Stimulated activated CD8-positive, alpha-beta memory T cell treated with anti-CD3 and anti-CD28 coated beads, Interleukin-7, amount 100 ng/mL, for 4 hours (primary cell): ENCODE results near the gene GNAO1.

ENCODE experiments used
- DNase-seq, 2 donors: peaks; one replicate each; pipeline ENCODE4 v3.0.0-alpha.2; 2020; ENCODE audit warnings: low read depth in 2 of 2

The GNAO1 gene

GRCh38 chr16:56238188-56238587, 46.9 kb downstream of the GNAO1 start:
- DNase-seq: no peak

GRCh38 chr16:56241596-56241995, 50.3 kb downstream of the GNAO1 start:
- no peak for DNase-seq

GRCh38 chr16:56242740-56243139, 51.5 kb downstream of the GNAO1 start:
- DNase-seq: no peak

GRCh38 chr16:56244612-56245011, 53.3 kb downstream of the GNAO1 start:
- DNase-seq: no peak

GRCh38 chr16:56245197-56245596, 53.9 kb downstream of the GNAO1 start:
- DNase-seq: no peak

GRCh38 chr16:56246051-56246817, 54.9 kb downstream of the GNAO1 start:
- DNase-seq: no peak

GRCh38 chr16:56247018-56247417, 55.7 kb downstream of the GNAO1 start:
- DNase-seq: no peak

- no peak for DNase-seq
These were observed 56.5 kb downstream of the GNAO1 start for GRCh38 chr16:56247808-56248207.

- no peak for DNase-seq
These were observed 61.5 kb downstream of the GNAO1 start for GRCh38 chr16:56252835-56253234.

GRCh38 chr16:56255904-56256303, 64.6 kb downstream of the GNAO1 start:
- no peak for DNase-seq

- DNase-seq: no peak
These were observed 66.0 kb downstream of the GNAO1 start for GRCh38 chr16:56257239-56257638.

GRCh38 chr16:56257666-56258342, 66.5 kb downstream of the GNAO1 start:
- no peak for DNase-seq

GRCh38 chr16:56258508-56259424, 67.5 kb downstream of the GNAO1 start:
- no peak for DNase-seq

GRCh38 chr16:56259425-56259779, 68.1 kb downstream of the GNAO1 start:
- DNase-seq: no peak

GRCh38 chr16:56260378-56261160, 69.3 kb downstream of the GNAO1 start:
- DNase-seq: no peak

GRCh38 chr16:56261656-56262055, 70.4 kb downstream of the GNAO1 start:
- DNase-seq: no peak

GRCh38 chr16:56262148-56262547, 70.9 kb downstream of the GNAO1 start:
- peak; percentile 23 to 31 for DNase-seq

GRCh38 chr16:56262551-56263245, 71.4 kb downstream of the GNAO1 start:
- no peak for DNase-seq

GRCh38 chr16:56263711-56264608, 72.7 kb downstream of the GNAO1 start:
- DNase-seq: no peak

- no peak for DNase-seq
These were observed 73.3 kb downstream of the GNAO1 start for GRCh38 chr16:56264609-56264972.
